Measurements from ENCODE around the gene FBXL7.

The FBXL7 gene

DNA sequence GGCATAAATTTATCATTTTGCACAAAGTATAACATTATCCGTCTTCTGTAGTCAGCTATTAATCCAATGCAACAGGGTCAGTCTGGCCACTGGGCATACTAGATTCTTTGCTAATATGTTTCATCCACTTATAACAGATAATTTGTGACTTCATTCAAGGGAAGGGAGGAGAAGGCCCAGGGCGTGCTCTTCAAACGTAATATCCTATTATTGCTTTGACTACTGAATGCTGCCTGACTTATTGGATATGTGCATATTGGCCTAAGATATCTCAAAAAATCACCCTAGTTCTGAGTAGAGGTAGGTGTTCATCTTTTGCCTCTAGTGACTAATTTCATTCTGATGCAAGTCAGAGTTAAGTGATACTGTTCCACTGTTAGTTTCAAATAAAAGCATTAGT, 6.9 kb downstream of the FBXL7 start:
- H3K36me3 ChIP-seq (ENCODE audit: control insufficient read depth, insufficient read depth, low read length) = no peaks in the 10 kb centered on the region

GRCh38 chr5:15510092-15510491, 10.1 kb downstream of the FBXL7 start:
- H3K4me3 ChIP-seq (ENCODE audit: low read depth, low read length) = no peak overlapping the region
- no peaks in the 10 kb centered on the region for H3K27me3 ChIP-seq (ENCODE audit: control insufficient read depth, insufficient read depth, low read length)
- H3K9me3 ChIP-seq (ENCODE audit: control insufficient read depth, insufficient read depth, low read length) = no peaks in the 10 kb centered on the region
- H3K4me1 ChIP-seq (ENCODE audit: control insufficient read depth, insufficient read depth, low read length) = no peaks in the 10 kb centered on the region
- H3K9ac ChIP-seq (ENCODE audit: low read depth, low read length) = no peak overlapping the region
- no peaks in the 10 kb centered on the region for H3K36me3 ChIP-seq (ENCODE audit: control insufficient read depth, insufficient read depth, low read length)

More for the DNA sequence above, 6.9 kb downstream of the FBXL7 start:
- Histone ChIP-seq H3K4me3 (ENCODE audit: low read depth, low read length) (no peak overlapping the region), H3K4me1 (ENCODE audit: control insufficient read depth, insufficient read depth, low read length) (peaks cover 3% of the 10 kb centered on the region), H3K9me3 (ENCODE audit: control insufficient read depth, insufficient read depth, low read length) (no peaks in the 10 kb centered on the region), H3K27me3 (ENCODE audit: control insufficient read depth, insufficient read depth, low read length) (no peaks in the 10 kb centered on the region), H3K9ac (ENCODE audit: low read depth, low read length) (no peak overlapping the region)

GRCh38 chr5:15510831-15511230, 10.9 kb downstream of the FBXL7 start:
- H3K27me3 ChIP-seq (ENCODE audit: control insufficient read depth, insufficient read depth, low read length) = no peaks in the 10 kb centered on the region
- no peak overlapping the region for H3K9ac ChIP-seq (ENCODE audit: low read depth, low read length)
- H3K4me3 ChIP-seq (ENCODE audit: low read depth, low read length) = no peak overlapping the region
- no peaks in the 10 kb centered on the region for H3K9me3 ChIP-seq (ENCODE audit: control insufficient read depth, insufficient read depth, low read length)
- H3K4me1 ChIP-seq (ENCODE audit: control insufficient read depth, insufficient read depth, low read length) = no peaks in the 10 kb centered on the region
- no peaks in the 10 kb centered on the region for H3K36me3 ChIP-seq (ENCODE audit: control insufficient read depth, insufficient read depth, low read length)

GRCh38 chr5:15513431-15513830, 13.5 kb downstream of the FBXL7 start:
- Histone ChIP-seq H3K9ac (ENCODE audit: low read depth, low read length) (no peak overlapping the region), H3K9me3 (ENCODE audit: control insufficient read depth, insufficient read depth, low read length) (no peaks in the 10 kb centered on the region), H3K4me1 (ENCODE audit: control insufficient read depth, insufficient read depth, low read length) (no peaks in the 10 kb centered on the region), H3K36me3 (ENCODE audit: control insufficient read depth, insufficient read depth, low read length) (no peaks in the 10 kb centered on the region), H3K27me3 (ENCODE audit: control insufficient read depth, insufficient read depth, low read length) (no peaks in the 10 kb centered on the region), H3K4me3 (ENCODE audit: low read depth, low read length) (no peak overlapping the region)

- Histone ChIP-seq H3K9ac (ENCODE audit: low read depth, low read length) (no peak overlapping the region), H3K4me1 (ENCODE audit: control insufficient read depth, insufficient read depth, low read length) (no peaks in the 10 kb centered on the region), H3K9me3 (ENCODE audit: control insufficient read depth, insufficient read depth, low read length) (no peaks in the 10 kb centered on the region), H3K36me3 (ENCODE audit: control insufficient read depth, insufficient read depth, low read length) (no peaks in the 10 kb centered on the region), H3K4me3 (ENCODE audit: low read depth, low read length) (no peak overlapping the region), H3K27me3 (ENCODE audit: control insufficient read depth, insufficient read depth, low read length) (no peaks in the 10 kb centered on the region)
Measured at GRCh38 chr5:15513911-15514310, 13.9 kb downstream of the FBXL7 start.

GRCh38 chr5:15515229-15515628, 15.2 kb downstream of the FBXL7 start:
- no peak overlapping the region for H3K4me3 ChIP-seq (ENCODE audit: low read depth, low read length)
- H3K4me1 ChIP-seq (ENCODE audit: control insufficient read depth, insufficient read depth, low read length) = no peaks in the 10 kb centered on the region
- no peaks in the 10 kb centered on the region for H3K27me3 ChIP-seq (ENCODE audit: control insufficient read depth, insufficient read depth, low read length)
- no peaks in the 10 kb centered on the region for H3K9me3 ChIP-seq (ENCODE audit: control insufficient read depth, insufficient read depth, low read length)
- no peak overlapping the region for H3K9ac ChIP-seq (ENCODE audit: low read depth, low read length)
- no peaks in the 10 kb centered on the region for H3K36me3 ChIP-seq (ENCODE audit: control insufficient read depth, insufficient read depth, low read length)

GRCh38 chr5:15516486-15516885, 16.5 kb downstream of the FBXL7 start:
- Histone ChIP-seq H3K4me3 (ENCODE audit: low read depth, low read length) (no peak overlapping the region), H3K9me3 (ENCODE audit: control insufficient read depth, insufficient read depth, low read length) (no peaks in the 10 kb centered on the region), H3K27me3 (ENCODE audit: control insufficient read depth, insufficient read depth, low read length) (no peaks in the 10 kb centered on the region), H3K9ac (ENCODE audit: low read depth, low read length) (no peak overlapping the region), H3K36me3 (ENCODE audit: control insufficient read depth, insufficient read depth, low read length) (no peaks in the 10 kb centered on the region), H3K4me1 (ENCODE audit: control insufficient read depth, insufficient read depth, low read length) (no peaks in the 10 kb centered on the region)

DNA sequence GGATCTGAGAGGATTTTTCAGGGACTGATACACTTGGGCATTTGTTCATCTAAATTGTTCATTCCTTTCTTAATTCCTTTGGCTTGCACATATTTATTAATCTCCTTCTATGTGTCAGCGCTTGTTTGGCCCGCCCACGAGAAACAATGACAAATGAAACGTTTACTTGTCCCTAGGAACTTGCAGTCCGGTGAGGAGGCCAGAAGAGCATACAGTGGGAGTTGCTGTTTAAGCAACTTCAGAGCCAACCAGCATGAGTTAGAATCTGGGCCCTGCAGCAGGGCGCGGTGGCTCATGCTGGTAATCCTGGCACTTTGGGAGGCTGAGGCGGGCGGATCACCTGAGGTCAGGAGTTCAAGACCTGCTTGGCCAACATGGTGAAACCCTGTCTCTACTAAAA, 18.8 kb downstream of the FBXL7 start:
- Histone ChIP-seq H3K9ac (ENCODE audit: low read depth, low read length) (no peak overlapping the region), H3K36me3 (ENCODE audit: control insufficient read depth, insufficient read depth, low read length) (no peaks in the 10 kb centered on the region), H3K27me3 (ENCODE audit: control insufficient read depth, insufficient read depth, low read length) (no peaks in the 10 kb centered on the region), H3K4me3 (ENCODE audit: low read depth, low read length) (no peak overlapping the region), H3K9me3 (ENCODE audit: control insufficient read depth, insufficient read depth, low read length) (no peaks in the 10 kb centered on the region), H3K4me1 (ENCODE audit: control insufficient read depth, insufficient read depth, low read length) (peaks cover 7% of the 10 kb centered on the region)

DNA sequence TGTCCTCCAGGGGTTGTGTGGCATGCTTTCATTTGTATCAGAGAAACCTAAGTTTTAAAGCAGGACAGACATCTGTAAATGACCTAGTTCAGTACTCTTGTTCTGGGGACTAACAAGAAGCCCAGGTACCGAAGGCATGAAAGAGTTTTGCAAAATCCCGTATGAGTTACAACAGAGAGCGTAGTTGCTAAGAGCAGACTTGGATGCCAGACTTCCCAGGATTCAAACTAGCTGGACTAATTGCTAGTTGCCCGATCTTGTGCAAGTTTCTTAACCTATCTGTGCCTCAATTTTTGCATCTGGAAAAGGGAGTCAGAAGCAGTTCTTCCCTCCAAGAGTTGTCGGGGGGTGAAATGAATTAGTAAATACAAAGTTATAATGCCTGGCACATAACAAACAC, 20.9 kb downstream of the FBXL7 start:
- H3K27me3 ChIP-seq (ENCODE audit: control insufficient read depth, insufficient read depth, low read length) = no peaks in the 10 kb centered on the region
- no peak overlapping the region for H3K9ac ChIP-seq (ENCODE audit: low read depth, low read length)
- H3K9me3 ChIP-seq (ENCODE audit: control insufficient read depth, insufficient read depth, low read length) = no peaks in the 10 kb centered on the region
- H3K4me1 ChIP-seq (ENCODE audit: control insufficient read depth, insufficient read depth, low read length) = peaks cover 7% of the 10 kb centered on the region
- no peaks in the 10 kb centered on the region for H3K36me3 ChIP-seq (ENCODE audit: control insufficient read depth, insufficient read depth, low read length)
- H3K4me3 ChIP-seq (ENCODE audit: low read depth, low read length) = no peak overlapping the region

GRCh38 chr5:15521381-15522186, 21.6 kb downstream of the FBXL7 start:
- no peak overlapping the region for H3K4me3 ChIP-seq (ENCODE audit: low read depth, low read length)

GRCh38 chr5:15522187-15522520, 22.2 kb downstream of the FBXL7 start:
- peaks cover 7% of the 10 kb centered on the region for H3K4me1 ChIP-seq (ENCODE audit: control insufficient read depth, insufficient read depth, low read length)
- H3K27me3 ChIP-seq (ENCODE audit: control insufficient read depth, insufficient read depth, low read length) = no peaks in the 10 kb centered on the region
- no peaks in the 10 kb centered on the region for H3K9me3 ChIP-seq (ENCODE audit: control insufficient read depth, insufficient read depth, low read length)
- H3K36me3 ChIP-seq (ENCODE audit: control insufficient read depth, insufficient read depth, low read length) = no peaks in the 10 kb centered on the region
- H3K4me3 ChIP-seq (ENCODE audit: low read depth, low read length) = no peak overlapping the region
- no peak overlapping the region for H3K9ac ChIP-seq (ENCODE audit: low read depth, low read length)

More at GRCh38 chr5:15521381-15522186, 21.6 kb downstream of the FBXL7 start:
- H3K36me3 ChIP-seq (ENCODE audit: control insufficient read depth, insufficient read depth, low read length) = no peaks in the 10 kb centered on the region
- H3K4me1 ChIP-seq (ENCODE audit: control insufficient read depth, insufficient read depth, low read length) = peaks cover 7% of the 10 kb centered on the region
- no peaks in the 10 kb centered on the region for H3K9me3 ChIP-seq (ENCODE audit: control insufficient read depth, insufficient read depth, low read length)
- H3K9ac ChIP-seq (ENCODE audit: low read depth, low read length) = no peak overlapping the region
- no peaks in the 10 kb centered on the region for H3K27me3 ChIP-seq (ENCODE audit: control insufficient read depth, insufficient read depth, low read length)

GRCh38 chr5:15524712-15525111, 24.7 kb downstream of the FBXL7 start:
- Histone ChIP-seq H3K4me1 (ENCODE audit: control insufficient read depth, insufficient read depth, low read length) (peaks cover 7% of the 10 kb centered on the region), H3K9me3 (ENCODE audit: control insufficient read depth, insufficient read depth, low read length) (no peaks in the 10 kb centered on the region), H3K36me3 (ENCODE audit: control insufficient read depth, insufficient read depth, low read length) (no peaks in the 10 kb centered on the region), H3K27me3 (ENCODE audit: control insufficient read depth, insufficient read depth, low read length) (no peaks in the 10 kb centered on the region), H3K4me3 (ENCODE audit: low read depth, low read length) (no peak overlapping the region), H3K9ac (ENCODE audit: low read depth, low read length) (no peak overlapping the region)
